Loucy (cell line): ENCODE data around the gene UBQLN3.

Source experiments
- H2AFZ ChIP-seq: fragments of 200-600 bp; sonication (generic); 2 replicates; pipeline ENCODE4 v1.6.0; 2016; ENCODE audit warnings: antibody characterized with exemption, mild to moderate bottlenecking, low read length, moderate library complexity
- H3F3A ChIP-seq: fragments of 200-600 bp; 2 replicates; pipeline ENCODE4 v1.6.0; 2016; ENCODE audit warnings: antibody characterized with exemption, low read depth, mild to moderate bottlenecking
- H3K27me3 ChIP-seq: fragments of 200-600 bp; sonication (generic); 2 replicates; pipeline ENCODE4 v1.6.1; 2014; ENCODE audit warnings: low read length, mild to moderate bottlenecking; ENCODE audit not compliant: insufficient read depth, poor library complexity, severe bottlenecking
- H3K36me3 ChIP-seq: fragments of 200-600 bp; sonication (generic); 2 replicates; pipeline ENCODE4 v1.6.1; 2016; ENCODE audit warnings: low read length; ENCODE audit not compliant: insufficient read depth
- H3K4me1 ChIP-seq: fragments of 200-600 bp; sonication (generic); 2 replicates; pipeline ENCODE4 v1.5.1; 2014; ENCODE audit warnings: low read length, mild to moderate bottlenecking; ENCODE audit not compliant: insufficient read depth, poor library complexity, severe bottlenecking
- H3K4me2 ChIP-seq: fragments of 200-600 bp; sonication (generic); 2 replicates; pipeline ENCODE4 v1.6.0; 2014; ENCODE audit warnings: antibody characterized with exemption, low read length, low read depth, mild to moderate bottlenecking; ENCODE audit not compliant: poor library complexity, severe bottlenecking
- H3K4me3 ChIP-seq: fragments of 200-600 bp; sonication (generic); 2 replicates; pipeline ENCODE4 v1.5.1; 2014; ENCODE audit warnings: low read length, mild to moderate bottlenecking, mixed read lengths; ENCODE audit not compliant: poor library complexity, severe bottlenecking
- H3K79me2 ChIP-seq: fragments of 200-600 bp; sonication (generic); 2 replicates; pipeline ENCODE4 v1.6.1; 2014; ENCODE audit warnings: low read length; ENCODE audit not compliant: insufficient read depth
- H3K9ac ChIP-seq: fragments of 200-600 bp; sonication (generic); 2 replicates; pipeline ENCODE4 v1.6.0; 2014; ENCODE audit warnings: mild to moderate bottlenecking, low read depth, low read length, moderate library complexity; ENCODE audit not compliant: poor library complexity, severe bottlenecking
- H3K9me2 ChIP-seq: fragments of 200-600 bp; sonication (generic); replicated peaks from 2 replicates; pipeline ENCODE4 v1.6.1; 2016; ENCODE audit warnings: low read depth, low read length, mixed read lengths
- H3K9me3 ChIP-seq: fragments of 200-600 bp; sonication (generic); 2 replicates; pipeline ENCODE4 v1.6.1; 2014; ENCODE audit warnings: mild to moderate bottlenecking, antibody characterized with exemption, low read length, low read depth; ENCODE audit not compliant: insufficient read depth
- H4K20me1 ChIP-seq: fragments of 200-600 bp; sonication (generic); 2 replicates; pipeline ENCODE4 v1.6.0; 2014; ENCODE audit warnings: antibody characterized with exemption, low read length, mild to moderate bottlenecking; ENCODE audit not compliant: insufficient read depth, poor library complexity, severe bottlenecking
- CTCF ChIP-seq: fragments of 200-600 bp; sonication (generic); conservative IDR thresholded peaks from 2 replicates; pipeline ENCODE4 v1.5.1; 2014; ENCODE audit warnings: mild to moderate bottlenecking, antibody characterized with exemption, low read length
- EZH2phosphoT487 ChIP-seq: fragments of 200-600 bp; IDR thresholded peaks from 2 replicates; pipeline ENCODE4 v1.6.1; 2018; ENCODE audit warnings: antibody characterized with exemption, mild to moderate bottlenecking, moderate library complexity, borderline replicate concordance

UBQLN3 gene

GRCh38 chr11:5500393-5500801, 9.4 kb downstream of the UBQLN3 start:
- no peaks in the 10 kb centered on the region for H4K20me1 ChIP-seq
- no peaks in the 10 kb centered on the region for H3K9me3 ChIP-seq
- H3K27me3 ChIP-seq: no peaks in the 10 kb centered on the region
- no peaks in the 10 kb centered on the region for H3K4me1 ChIP-seq
- no peak overlapping the region for H3K4me2 ChIP-seq
- no peaks in the 10 kb centered on the region for H3F3A ChIP-seq
- no peaks in the 10 kb centered on the region for H3K36me3 ChIP-seq
- no peak overlapping the region for H3K4me3 ChIP-seq
- TF ChIP-seq CTCF (no peak), EZH2phosphoT487 (no peak)
- H3K79me2 ChIP-seq: no peaks in the 10 kb centered on the region
- no peak overlapping the region for H3K9ac ChIP-seq
- H3K9me2 ChIP-seq: no peaks in the 10 kb centered on the region
- no peak overlapping the region for H2AFZ ChIP-seq

- TF ChIP-seq EZH2phosphoT487: no peak
- H3K4me1 ChIP-seq: no peaks in the 10 kb centered on the region
- no peaks in the 10 kb centered on the region for H3F3A ChIP-seq
- H3K27me3 ChIP-seq: no peaks in the 10 kb centered on the region
- no peaks in the 10 kb centered on the region for H3K9me3 ChIP-seq
- H3K4me3 ChIP-seq: no peak overlapping the region
- no peak overlapping the region for H3K9ac ChIP-seq
- H3K4me2 ChIP-seq: no peak overlapping the region
- no peaks in the 10 kb centered on the region for H4K20me1 ChIP-seq
- no peaks in the 10 kb centered on the region for H3K79me2 ChIP-seq
- H2AFZ ChIP-seq: no peak overlapping the region
- no peaks in the 10 kb centered on the region for H3K9me2 ChIP-seq
- H3K36me3 ChIP-seq: no peaks in the 10 kb centered on the region
These were observed 10.1 kb downstream of the UBQLN3 start for GRCh38 chr11:5499671-5500070.

GRCh38 chr11:5489576-5490357, 20.0 kb downstream of the UBQLN3 start:
- TF ChIP-seq EZH2phosphoT487 (no peak), CTCF (no peak)
- no peaks in the 10 kb centered on the region for H3F3A ChIP-seq
- H3K4me3 ChIP-seq: no peak overlapping the region
- H3K36me3 ChIP-seq: no peaks in the 10 kb centered on the region
- no peaks in the 10 kb centered on the region for H3K9me3 ChIP-seq
- H2AFZ ChIP-seq: no peak overlapping the region
- H3K4me2 ChIP-seq: no peak overlapping the region
- H3K4me1 ChIP-seq: no peaks in the 10 kb centered on the region
- H4K20me1 ChIP-seq: no peaks in the 10 kb centered on the region
- no peaks in the 10 kb centered on the region for H3K27me3 ChIP-seq
- H3K9ac ChIP-seq: no peak overlapping the region
- H3K79me2 ChIP-seq: no peaks in the 10 kb centered on the region
- no peaks in the 10 kb centered on the region for H3K9me2 ChIP-seq
